Erythroblast (primary cell): ENCODE measurements around the gene HTR6.

ENCODE experiments used
- GATA1 ChIP-seq: IDR thresholded peaks from 2 replicates; pipeline ENCODE4 v1.6.1; 2011; ENCODE audit warnings: low read depth, mild to moderate bottlenecking, control low read depth, low read length, moderate library complexity
- POLR2A ChIP-seq: IDR thresholded peaks from 2 replicates; pipeline ENCODE4 v1.6.1; 2011; ENCODE audit warnings: mild to moderate bottlenecking, low read length

GRCh38 chr1:19687414-19687813, 22.7 kb downstream of the HTR6 start:
- no peak for TF ChIP-seq POLR2A
- no peak for TF ChIP-seq GATA1
